Sciatic nerve (tissue), 1 donor: ENCODE data around the gene AGBL5. TPM values are rescaled to one million over a fixed set of nuclear protein-coding genes. Genes with fewer than 3 reads are reported as not detected.

ENCODE experiments used
- total RNA-seq: library from RNA; stranded (reverse); fragmentation: NEBNext Ultra II Directional; extraction: Animal tissue kit (Norgen Biotek cat#: 25700); gene quantifications from one replicate; pipeline ENCODE4 v1.2.1, GENCODE V29; 2021
- donor health status: DM: no; HTN: no; CAD: no.

Gene AGBL5
- total RNA-seq, 1 donor from 2014 or later = 16.3 TPM

Other genes starting within 250 kb of the AGBL5 start
- not detected for gene DPYSL5, start 203.5 kb upstream of the AGBL5 start, total RNA-seq
- gene MAPRE3, start 81.0 kb upstream of the AGBL5 start, total RNA-seq = 26.7 TPM
- 74.0 TPM for gene TMEM214, start 18.7 kb upstream of the AGBL5 start, total RNA-seq
- gene OST4, start 20.0 kb downstream of the AGBL5 start, total RNA-seq = 198 TPM
- 46.8 TPM for gene EMILIN1, start 26.9 kb downstream of the AGBL5 start, total RNA-seq
- 7.1 TPM for gene KHK, start 35.1 kb downstream of the AGBL5 start, total RNA-seq
- 4.1 TPM for gene CGREF1, start 67.5 kb downstream of the AGBL5 start, total RNA-seq
- 3.6 TPM for gene ABHD1, start 72.1 kb downstream of the AGBL5 start, total RNA-seq
- 30.3 TPM for gene PREB, start 83.0 kb downstream of the AGBL5 start, total RNA-seq
- gene PRR30, start 87.7 kb downstream of the AGBL5 start, total RNA-seq = not detected
- not detected for gene TCF23, start 97.3 kb downstream of the AGBL5 start, total RNA-seq
- gene ATRAID, start 160.4 kb downstream of the AGBL5 start, total RNA-seq = 92.1 TPM
- 22.6 TPM for gene SLC5A6, start 160.6 kb downstream of the AGBL5 start, total RNA-seq
- gene CAD, start 165.7 kb downstream of the AGBL5 start, total RNA-seq = 31.4 TPM
- not detected for gene SLC30A3, start 211.4 kb downstream of the AGBL5 start, total RNA-seq
- gene DNAJC5G, start 223.8 kb downstream of the AGBL5 start, total RNA-seq = not detected
- 0.31 TPM for gene TRIM54, start 230.8 kb downstream of the AGBL5 start, total RNA-seq